ENCODE measurements around the gene MBTPS2.

Gene MBTPS2

DNA sequence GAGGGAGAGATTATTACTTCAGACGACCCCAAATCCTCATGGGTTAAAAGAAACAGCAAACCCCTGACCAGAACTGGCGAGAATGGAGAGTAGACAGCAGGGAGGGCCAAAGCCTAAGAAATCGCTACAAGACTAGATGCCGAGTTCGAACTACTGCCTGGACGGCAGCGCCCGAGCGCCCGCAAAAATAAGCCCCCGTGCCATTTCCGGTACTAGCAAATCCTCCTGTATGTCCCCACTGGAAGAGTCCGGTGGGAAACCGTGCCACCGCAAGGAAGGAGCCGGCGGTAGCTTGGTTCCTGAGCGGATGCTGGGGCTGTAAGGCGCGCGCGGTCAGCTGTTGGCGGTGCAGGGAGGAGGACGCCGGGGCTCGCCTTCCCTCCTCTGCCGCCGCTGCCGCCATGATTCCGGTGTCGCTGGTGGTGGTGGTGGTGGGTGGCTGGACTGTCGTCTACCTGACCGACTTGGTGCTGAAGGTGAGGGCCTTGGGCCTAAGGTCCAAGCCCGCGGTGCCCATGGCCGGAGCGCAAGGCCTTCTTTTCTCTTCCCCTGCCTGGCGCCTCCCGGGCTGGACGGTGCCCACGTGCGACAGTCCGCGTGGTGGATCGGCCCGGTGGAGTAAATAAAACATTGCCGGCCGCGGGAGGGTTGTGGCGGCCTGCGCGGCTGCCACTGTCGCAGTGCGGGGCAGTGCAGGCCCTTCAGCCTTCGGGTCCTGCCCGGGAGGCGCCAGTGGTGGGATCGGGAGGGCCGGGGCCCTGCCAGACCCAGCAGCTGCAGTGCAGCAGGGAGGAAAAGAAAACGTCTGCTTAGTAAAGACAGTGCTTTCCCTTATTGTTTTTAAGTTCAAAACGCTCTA is at the start of gene MBTPS2:
Gene MBTPS2, plus strand, starts transcription at position 284 of the 859 bp plus-strand sequence. Its CDS starts 118 bp downstream, at position 402.
- ChIA-PET CTCF (interaction anchor here (1.3 to 3.4 kb wide), 4 partner anchors 133 to 1310 kb away, joined by 4 to 15 read pairs (median 10); no protein-coding TSS in a partner anchor), POLR2A (interaction anchor here (1.0 to 1.4 kb wide), 3 partner anchors 27 to 136 kb away, joined by 3 read pairs; no protein-coding TSS in a partner anchor)
- H3K4me3 ChIP-seq (ENCODE audit: low read depth, low read length), result peak within 1 kb of the TSS; percentile 74
- peak; percentile 60 for DNase-seq (ENCODE audit: low read depth, low spot score)
- TF ChIP-seq, protein P1, sequence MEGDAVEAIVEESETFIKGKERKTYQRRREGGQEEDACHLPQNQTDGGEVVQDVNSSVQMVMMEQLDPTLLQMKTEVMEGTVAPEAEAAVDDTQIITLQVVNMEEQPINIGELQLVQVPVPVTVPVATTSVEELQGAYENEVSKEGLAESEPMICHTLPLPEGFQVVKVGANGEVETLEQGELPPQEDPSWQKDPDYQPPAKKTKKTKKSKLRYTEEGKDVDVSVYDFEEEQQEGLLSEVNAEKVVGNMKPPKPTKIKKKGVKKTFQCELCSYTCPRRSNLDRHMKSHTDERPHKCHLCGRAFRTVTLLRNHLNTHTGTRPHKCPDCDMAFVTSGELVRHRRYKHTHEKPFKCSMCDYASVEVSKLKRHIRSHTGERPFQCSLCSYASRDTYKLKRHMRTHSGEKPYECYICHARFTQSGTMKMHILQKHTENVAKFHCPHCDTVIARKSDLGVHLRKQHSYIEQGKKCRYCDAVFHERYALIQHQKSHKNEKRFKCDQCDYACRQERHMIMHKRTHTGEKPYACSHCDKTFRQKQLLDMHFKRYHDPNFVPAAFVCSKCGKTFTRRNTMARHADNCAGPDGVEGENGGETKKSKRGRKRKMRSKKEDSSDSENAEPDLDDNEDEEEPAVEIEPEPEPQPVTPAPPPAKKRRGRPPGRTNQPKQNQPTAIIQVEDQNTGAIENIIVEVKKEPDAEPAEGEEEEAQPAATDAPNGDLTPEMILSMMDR (IDR thresholded peaks at IDR 0.05; ENCODE audit: insufficient read depth, low read length, missing control alignments), result peak; percentile 21

DNA sequence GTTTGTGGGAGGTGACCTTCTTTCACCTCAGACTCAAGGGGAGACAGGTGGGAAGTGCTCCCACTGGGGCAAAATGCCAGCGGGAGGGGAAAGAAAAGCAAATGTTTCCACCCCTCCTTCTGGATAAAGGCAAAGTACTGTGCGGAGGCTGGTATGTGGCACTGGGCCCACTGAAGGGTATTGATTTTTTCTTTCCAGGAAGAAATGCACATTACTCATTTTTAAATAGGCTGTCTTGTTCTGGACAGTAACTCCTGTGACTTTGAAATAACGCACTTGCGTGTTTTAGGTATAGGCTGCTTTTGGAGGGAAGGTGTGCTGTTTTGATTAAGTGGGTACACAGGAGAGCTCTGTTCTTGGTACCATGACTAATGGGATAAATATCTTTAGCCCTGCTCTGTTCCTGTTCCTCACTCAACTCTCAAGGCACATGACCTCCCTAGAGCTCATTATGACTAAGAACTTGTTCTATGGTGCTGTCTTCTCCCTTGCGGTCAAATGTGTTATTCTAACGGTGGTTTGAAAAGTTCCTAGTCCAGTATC is 40.7 kb upstream of the MBTPS2 start:
- DNase-seq (ENCODE audit: low read depth, low spot score), result no peak
- ChIA-PET CTCF (no interaction called here), POLR2A (no interaction called here)
- TF ChIP-seq, protein P1 (IDR thresholded peaks at IDR 0.05; ENCODE audit: insufficient read depth, low read length, missing control alignments), result no peak
- H3K4me3 ChIP-seq (ENCODE audit: low read depth, low read length), result no peak overlapping the region

DNA sequence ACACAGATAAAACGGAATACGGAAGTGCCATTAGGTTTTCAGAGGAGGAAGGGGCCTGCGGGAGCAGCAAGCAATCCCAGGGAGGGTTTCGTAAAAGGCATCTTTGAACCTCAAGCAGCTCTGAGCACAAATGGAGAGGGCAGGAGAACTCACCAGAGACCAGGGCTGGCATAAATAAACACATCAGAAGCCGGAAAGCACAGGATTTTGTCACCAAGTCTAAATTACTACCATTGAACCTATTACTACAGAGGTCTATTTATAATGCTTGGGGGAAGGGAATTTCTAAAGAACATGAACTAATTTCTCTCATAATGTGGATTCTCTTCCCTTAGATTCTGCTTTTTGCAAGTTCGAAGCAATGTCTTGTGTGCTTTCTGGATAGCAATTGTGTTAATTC is 39.6 kb upstream of the MBTPS2 start:
- no peak overlapping the region for H3K4me3 ChIP-seq (ENCODE audit: low read depth, low read length)
- TF ChIP-seq, protein P1 (IDR thresholded peaks at IDR 0.05; ENCODE audit: insufficient read depth, low read length, missing control alignments), result no peak
- POLR2A ChIA-PET, result no interaction called here
- CTCF ChIA-PET, result no interaction called here
- no peak for DNase-seq (ENCODE audit: low read depth, low spot score)

DNA sequence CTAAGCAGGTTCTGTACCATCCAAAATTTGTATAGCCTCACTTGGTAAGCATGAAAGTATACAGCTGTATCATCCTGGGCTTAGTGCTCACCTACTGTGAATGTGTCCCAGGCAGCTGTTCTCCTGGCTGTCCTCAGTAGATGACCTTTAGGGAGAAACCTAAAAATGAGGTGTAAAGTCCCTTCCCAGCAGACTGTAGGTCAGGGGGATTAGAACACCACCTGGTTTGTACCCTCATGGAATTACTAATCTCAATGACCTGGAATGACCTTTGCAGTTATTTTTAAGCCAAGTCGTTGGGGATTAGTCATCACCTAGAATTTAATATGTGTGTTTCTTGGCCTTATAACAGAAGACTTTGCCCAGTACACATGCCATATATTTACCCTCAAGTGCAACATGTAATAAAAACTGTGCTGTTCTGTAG is 39.1 kb upstream of the MBTPS2 start:
- TF ChIP-seq, protein P1 (IDR thresholded peaks at IDR 0.05; ENCODE audit: insufficient read depth, low read length, missing control alignments), result no peak
- H3K4me3 ChIP-seq (ENCODE audit: low read depth, low read length), result no peak overlapping the region
- POLR2A ChIA-PET, result no interaction called here
- DNase-seq (ENCODE audit: low read depth, low spot score), result no peak
- CTCF ChIA-PET, result no interaction called here

DNA sequence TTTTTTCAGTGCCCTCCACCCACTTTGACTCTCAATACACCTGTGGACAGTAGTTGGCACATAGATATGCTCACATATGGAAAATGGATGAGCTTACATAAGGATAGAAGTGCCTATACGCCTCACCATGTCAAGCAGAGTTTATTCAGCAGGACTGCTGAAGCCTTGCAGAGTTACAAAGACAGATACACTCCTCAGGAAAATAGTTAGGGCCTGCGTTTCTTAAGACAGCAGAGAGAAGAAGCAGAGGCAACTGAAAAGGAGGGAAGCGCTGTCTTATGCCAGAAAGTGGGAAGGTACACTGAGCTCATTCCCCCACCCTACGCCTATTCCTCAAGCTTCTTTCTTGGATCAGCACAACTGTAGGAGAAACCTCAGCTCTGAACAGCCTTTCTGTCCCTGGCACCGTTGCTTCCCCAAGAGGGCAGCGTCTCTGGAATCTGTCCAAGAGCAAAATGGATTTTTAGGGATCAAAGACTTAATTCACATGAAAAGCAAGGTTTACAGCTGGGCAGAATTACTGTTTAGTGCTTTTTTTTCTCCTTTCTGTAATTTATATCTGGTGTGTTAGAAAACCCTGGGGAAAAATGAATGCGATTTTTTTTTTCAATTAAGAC is 37.3 kb upstream of the MBTPS2 start:
- no peak overlapping the region for H3K4me3 ChIP-seq (ENCODE audit: low read depth, low read length)
- ChIA-PET POLR2A (no interaction called here), CTCF (no interaction called here)
- TF ChIP-seq, protein P1 (IDR thresholded peaks at IDR 0.05; ENCODE audit: insufficient read depth, low read length, missing control alignments), result no peak
- DNase-seq (ENCODE audit: low read depth, low spot score), result no peak

DNA sequence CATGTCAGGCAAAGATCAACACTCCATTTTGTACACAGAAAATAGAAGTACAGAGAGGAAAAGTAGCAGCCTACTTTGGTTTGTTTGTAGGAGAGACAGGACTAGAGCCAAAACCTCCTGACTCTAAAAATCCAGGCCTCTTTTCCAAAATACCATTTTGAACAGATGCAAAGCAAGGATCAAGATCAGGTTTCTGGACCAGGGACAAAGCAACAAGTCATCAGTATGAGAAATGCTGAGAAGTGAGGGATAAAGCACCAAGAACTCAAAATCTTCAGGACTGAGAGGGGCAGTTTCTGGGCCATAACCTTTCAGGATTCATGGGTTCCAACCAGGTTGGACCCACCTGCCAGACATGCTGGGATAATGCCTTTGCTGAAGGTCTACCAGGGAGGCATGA is 36.6 kb upstream of the MBTPS2 start:
- ChIA-PET CTCF (no interaction called here), POLR2A (no interaction called here)
- DNase-seq (ENCODE audit: low read depth, low spot score), result no peak
- TF ChIP-seq, protein P1 (IDR thresholded peaks at IDR 0.05; ENCODE audit: insufficient read depth, low read length, missing control alignments), result no peak
- H3K4me3 ChIP-seq (ENCODE audit: low read depth, low read length), result no peak overlapping the region

All from AG04449 (cell line).